Uterus (tissue), 4 donors: ENCODE measurements around the gene ARSA. TPM values are rescaled to one million over a fixed set of nuclear protein-coding genes. Genes with fewer than 3 reads are reported as not detected.

Experiments used
- DNase-seq, 2 donors: peaks; one replicate each; pipeline ENCODE4 v3.0.0-alpha.2; 2019 to 2020
- H3K27ac ChIP-seq, 2 donors: fragments of 200-600 bp; sonication (generic); 1 replicate in 1 of 2; 2 replicates in 1 of 2; pipeline ENCODE4 v1.5.1; 2016 to 2018
- H3K27me3 ChIP-seq, 2 donors: fragments of 200-600 bp; sonication (generic); one replicate each; pipeline ENCODE4 v1.5.1; 2018 to 2019; ENCODE audit warnings: control low read depth in 1 of 2
- H3K36me3 ChIP-seq, 2 donors: fragments of 200-600 bp; sonication (generic); one replicate each; pipeline ENCODE4 v1.5.1; 2019; ENCODE audit warnings: control low read depth in 1 of 2
- H3K4me1 ChIP-seq, 2 donors: fragments of 200-600 bp; sonication (generic); one replicate each; pipeline ENCODE4 v1.5.1; 2018 to 2019; ENCODE audit warnings: control low read depth in 1 of 2
- H3K4me3 ChIP-seq, 2 donors: fragments of 200-600 bp; sonication (generic); 1 replicate in 1 of 2; 2 replicates in 1 of 2; pipeline ENCODE4 v1.5.1; 2018 to 2019; ENCODE audit warnings: mild to moderate bottlenecking in 1 of 2
- H3K9me3 ChIP-seq, 2 donors: fragments of 200-600 bp; sonication (generic); one replicate each; pipeline ENCODE4 v1.5.1; 2019; ENCODE audit warnings: control low read depth in 1 of 2
- CTCF ChIP-seq, 4 experiments: fragments of 200-600 bp in 2 of 4; fragments of 450-650 bp in 2 of 4; sonication (generic) in 2 of 4; IDR thresholded peaks; one replicate each; pipeline ENCODE4 v1.5.1; 2016 to 2019; ENCODE audit warnings: antibody characterized with exemption in 4 of 4, mild to moderate bottlenecking in 2 of 4, moderate library complexity in 1 of 4
- POLR2A ChIP-seq, 2 donors: fragments of 450-650 bp; IDR thresholded peaks; one replicate each; pipeline ENCODE4 v1.6.1; 2016; ENCODE audit warnings: antibody characterized with exemption in 2 of 2, mild to moderate bottlenecking in 1 of 2, moderate library complexity in 1 of 2
- intact Hi-C: fragments of 100-400 bp; cut with DNase I; formaldehyde crosslinking; loops from one replicate; pipeline ENCODE4 v1.15.1; 2023; ENCODE audit warnings: low total_unique reads
- total RNA-seq, 4 donors: library from RNA; depleted of rRNA in 3 of 4; stranded (reverse); fragments of >200 nt in 3 of 4; gene quantifications; one replicate each; pipeline versions ENCODE4 v1.1.0 to v1.2.4, GENCODE V29; 2014 to 2023
- donor health status: DM: yes; HTN: yes; CAD: no.

Gene ARSA
- total RNA-seq, 4 donors from 2014 or later = 5.3 to 41.6 (median 10.6) TPM

GRCh38 chr22:50606165-50606945, 21.6 kb downstream of the ARSA start:
- peaks cover 0 to 3% of the 10 kb centered on the region in 2 donors for H3K27me3 ChIP-seq
- H3K27ac ChIP-seq = no peak overlapping the region
- no peaks in the 10 kb centered on the region for H3K36me3 ChIP-seq
- H3K9me3 ChIP-seq = no peaks in the 10 kb centered on the region
- TF ChIP-seq CTCF (IDR thresholded peaks at IDR 0.05) = no peak
- no peak for TF ChIP-seq POLR2A (IDR thresholded peaks at IDR 0.05)
- H3K4me1 ChIP-seq = peaks cover 0 to 2% of the 10 kb centered on the region in 2 donors
- no peak for DNase-seq
- intact Hi-C loops = no loop called here
- no peak overlapping the region for H3K4me3 ChIP-seq

GRCh38 chr22:50605613-50606074, 22.3 kb downstream of the ARSA start:
- intact Hi-C loops = no loop called here
- Histone ChIP-seq H3K27ac (no peak overlapping the region), H3K4me3 (no peak overlapping the region), H3K9me3 (no peaks in the 10 kb centered on the region), H3K27me3 (peaks cover 0 to 3% of the 10 kb centered on the region in 2 donors), H3K36me3 (no peaks in the 10 kb centered on the region), H3K4me1 (peaks cover 0 to 9% of the 10 kb centered on the region in 2 donors)
- DNase-seq = no peak
- TF ChIP-seq CTCF (IDR thresholded peaks at IDR 0.05) (no peak), POLR2A (IDR thresholded peaks at IDR 0.05) (no peak)

GRCh38 chr22:50605002-50605612, 22.8 kb downstream of the ARSA start:
- no peak overlapping the region for H3K27ac ChIP-seq
- intact Hi-C loops = no loop called here
- no peak for DNase-seq
- H3K27me3 ChIP-seq = peaks cover 0 to 3% of the 10 kb centered on the region in 2 donors
- H3K4me3 ChIP-seq = no peak overlapping the region
- H3K36me3 ChIP-seq = no peaks in the 10 kb centered on the region
- no peak for TF ChIP-seq POLR2A (IDR thresholded peaks at IDR 0.05)
- no peak for TF ChIP-seq CTCF (IDR thresholded peaks at IDR 0.05)
- H3K9me3 ChIP-seq = no peaks in the 10 kb centered on the region
- peaks cover 0 to 10% of the 10 kb centered on the region in 2 donors for H3K4me1 ChIP-seq

- peaks cover 0 to 3% of the 10 kb centered on the region in 2 donors for H3K27me3 ChIP-seq
- no peak overlapping the region for H3K4me3 ChIP-seq
- H3K9me3 ChIP-seq = no peaks in the 10 kb centered on the region
- no peak for TF ChIP-seq POLR2A (IDR thresholded peaks at IDR 0.05)
- no peaks in the 10 kb centered on the region for H3K36me3 ChIP-seq
- no peak for DNase-seq
- H3K27ac ChIP-seq = no peak overlapping the region
- intact Hi-C loops = no loop called here
- peaks cover 0 to 10% of the 10 kb centered on the region in 2 donors for H3K4me1 ChIP-seq
Measured at GRCh38 chr22:50604256-50605001, 23.5 kb downstream of the ARSA start.

GRCh38 chr22:50603511-50604255, 24.3 kb downstream of the ARSA start:
- Histone ChIP-seq H3K27me3 (peaks cover 0 to 3% of the 10 kb centered on the region in 2 donors), H3K4me1 (peaks cover 0 to 10% of the 10 kb centered on the region in 2 donors), H3K27ac (no peak overlapping the region), H3K36me3 (no peaks in the 10 kb centered on the region), H3K9me3 (no peaks in the 10 kb centered on the region), H3K4me3 (no peak overlapping the region)
- TF ChIP-seq POLR2A (IDR thresholded peaks at IDR 0.05) (no peak), CTCF (IDR thresholded peaks at IDR 0.05) (no peak)
- intact Hi-C loops = no loop called here
- no peak for DNase-seq
